ENCODE data around the gene TMC8.

TMC8 gene

GRCh38 chr17:78082988-78083387, 47.6 kb upstream of the TMC8 start:
- Histone ChIP-seq H2AFZ (ENCODE audit: low read length) (no peak overlapping the region), H3K4me1 (ENCODE audit: insufficient read depth, low read length, poor library complexity, severe bottlenecking) (no peaks in the 10 kb centered on the region), H3K9ac (ENCODE audit: low read depth, low read length, poor library complexity, severe bottlenecking) (no peak overlapping the region), H3K9me2 (replicated peaks; ENCODE audit: low read depth, low read length) (no peaks in the 10 kb centered on the region), H3K79me2 (ENCODE audit: insufficient read depth, low read length) (no peaks in the 10 kb centered on the region), H3F3A (ENCODE audit: low read depth) (no peaks in the 10 kb centered on the region), H3K36me3 (ENCODE audit: insufficient read depth, low read length) (peaks cover 91% of the 10 kb centered on the region), H3K9me3 (ENCODE audit: insufficient read depth, low read depth, low read length) (no peaks in the 10 kb centered on the region), H3K4me2 (ENCODE audit: low read depth, low read length, poor library complexity, severe bottlenecking) (no peak overlapping the region), H3K27me3 (ENCODE audit: insufficient read depth, low read length, poor library complexity, severe bottlenecking) (no peaks in the 10 kb centered on the region), H4K20me1 (ENCODE audit: insufficient read depth, low read length, poor library complexity, severe bottlenecking) (no peaks in the 10 kb centered on the region), H3K4me3 (ENCODE audit: low read length, poor library complexity, severe bottlenecking) (no peak overlapping the region)
- TF ChIP-seq EZH2phosphoT487 (IDR thresholded peaks at IDR 0.05; ENCODE audit: borderline replicate concordance): no peak
- TF ChIP-seq, protein P1, sequence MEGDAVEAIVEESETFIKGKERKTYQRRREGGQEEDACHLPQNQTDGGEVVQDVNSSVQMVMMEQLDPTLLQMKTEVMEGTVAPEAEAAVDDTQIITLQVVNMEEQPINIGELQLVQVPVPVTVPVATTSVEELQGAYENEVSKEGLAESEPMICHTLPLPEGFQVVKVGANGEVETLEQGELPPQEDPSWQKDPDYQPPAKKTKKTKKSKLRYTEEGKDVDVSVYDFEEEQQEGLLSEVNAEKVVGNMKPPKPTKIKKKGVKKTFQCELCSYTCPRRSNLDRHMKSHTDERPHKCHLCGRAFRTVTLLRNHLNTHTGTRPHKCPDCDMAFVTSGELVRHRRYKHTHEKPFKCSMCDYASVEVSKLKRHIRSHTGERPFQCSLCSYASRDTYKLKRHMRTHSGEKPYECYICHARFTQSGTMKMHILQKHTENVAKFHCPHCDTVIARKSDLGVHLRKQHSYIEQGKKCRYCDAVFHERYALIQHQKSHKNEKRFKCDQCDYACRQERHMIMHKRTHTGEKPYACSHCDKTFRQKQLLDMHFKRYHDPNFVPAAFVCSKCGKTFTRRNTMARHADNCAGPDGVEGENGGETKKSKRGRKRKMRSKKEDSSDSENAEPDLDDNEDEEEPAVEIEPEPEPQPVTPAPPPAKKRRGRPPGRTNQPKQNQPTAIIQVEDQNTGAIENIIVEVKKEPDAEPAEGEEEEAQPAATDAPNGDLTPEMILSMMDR (conservative IDR thresholded peaks at IDR 0.05; ENCODE audit: low read length): no peak

DNA sequence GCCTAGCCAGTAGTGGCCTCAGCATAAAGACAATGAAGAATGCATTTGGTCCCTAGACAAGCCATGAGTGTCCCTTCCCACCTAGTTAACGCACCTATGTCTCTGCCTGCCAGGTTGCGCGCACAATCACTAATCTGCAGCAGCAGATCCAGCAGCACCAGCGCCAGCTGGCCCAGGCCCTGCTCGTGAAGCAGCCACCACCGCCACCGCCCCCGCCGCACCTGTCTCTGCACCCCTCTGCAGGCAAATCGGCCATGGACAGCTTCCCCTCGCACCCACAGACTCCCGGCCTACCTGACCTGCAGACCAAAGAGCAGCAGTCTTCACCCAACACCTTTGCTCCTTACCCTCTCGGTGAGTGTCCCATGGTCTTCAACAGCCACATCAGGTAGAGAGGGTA, 43.8 kb upstream of the TMC8 start:
- H3K27me3 ChIP-seq (ENCODE audit: insufficient read depth, low read length, poor library complexity, severe bottlenecking): no peaks in the 10 kb centered on the region
- no peak overlapping the region for H3K9ac ChIP-seq (ENCODE audit: low read depth, low read length, poor library complexity, severe bottlenecking)
- peaks cover 88% of the 10 kb centered on the region for H3K36me3 ChIP-seq (ENCODE audit: insufficient read depth, low read length)

DNA sequence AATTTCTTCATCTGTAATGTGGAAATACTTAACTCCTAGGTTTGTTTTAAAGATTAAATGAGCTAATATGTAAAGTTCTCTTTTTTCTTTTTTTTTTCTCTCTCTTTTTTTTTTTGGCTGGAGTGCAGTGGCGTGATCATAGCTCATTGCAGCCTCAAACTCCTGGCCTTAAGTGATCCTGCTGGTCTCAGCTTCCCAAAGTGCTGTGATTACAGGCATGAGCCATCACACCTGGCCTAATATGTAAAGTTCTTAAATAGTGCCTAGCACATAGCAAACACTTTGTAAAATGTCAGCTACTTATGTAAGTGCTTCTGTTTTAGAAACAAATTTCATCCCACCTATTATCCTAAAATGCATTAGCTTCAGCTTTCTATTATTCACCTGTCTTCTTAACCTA, 42.0 kb upstream of the TMC8 start:
- TF ChIP-seq, protein P1 (conservative IDR thresholded peaks at IDR 0.05; ENCODE audit: low read length): no peak
- TF ChIP-seq EZH2phosphoT487 (IDR thresholded peaks at IDR 0.05; ENCODE audit: borderline replicate concordance): no peak
- H4K20me1 ChIP-seq (ENCODE audit: insufficient read depth, low read length, poor library complexity, severe bottlenecking): no peaks in the 10 kb centered on the region
- H3K9me2 ChIP-seq (replicated peaks; ENCODE audit: low read depth, low read length): no peaks in the 10 kb centered on the region
- peaks cover 88% of the 10 kb centered on the region for H3K36me3 ChIP-seq (ENCODE audit: insufficient read depth, low read length)
- no peaks in the 10 kb centered on the region for H3K9me3 ChIP-seq (ENCODE audit: insufficient read depth, low read depth, low read length)
- no peaks in the 10 kb centered on the region for H3F3A ChIP-seq (ENCODE audit: low read depth)
- no peak overlapping the region for H3K9ac ChIP-seq (ENCODE audit: low read depth, low read length, poor library complexity, severe bottlenecking)
- no peaks in the 10 kb centered on the region for H3K27me3 ChIP-seq (ENCODE audit: insufficient read depth, low read length, poor library complexity, severe bottlenecking)
- no peaks in the 10 kb centered on the region for H3K4me1 ChIP-seq (ENCODE audit: insufficient read depth, low read length, poor library complexity, severe bottlenecking)
- H3K4me2 ChIP-seq (ENCODE audit: low read depth, low read length, poor library complexity, severe bottlenecking): no peak overlapping the region
- H3K4me3 ChIP-seq (ENCODE audit: low read length, poor library complexity, severe bottlenecking): no peak overlapping the region
- H2AFZ ChIP-seq (ENCODE audit: low read length): no peak overlapping the region
- H3K79me2 ChIP-seq (ENCODE audit: insufficient read depth, low read length): no peaks in the 10 kb centered on the region

More for the DNA sequence above, 43.8 kb upstream of the TMC8 start:
- no peaks in the 10 kb centered on the region for H3K4me1 ChIP-seq (ENCODE audit: insufficient read depth, low read length, poor library complexity, severe bottlenecking)
- H2AFZ ChIP-seq (ENCODE audit: low read length): no peak overlapping the region
- H3F3A ChIP-seq (ENCODE audit: low read depth): no peaks in the 10 kb centered on the region
- no peaks in the 10 kb centered on the region for H3K9me3 ChIP-seq (ENCODE audit: insufficient read depth, low read depth, low read length)
- H3K79me2 ChIP-seq (ENCODE audit: insufficient read depth, low read length): no peaks in the 10 kb centered on the region
- TF ChIP-seq EZH2phosphoT487 (IDR thresholded peaks at IDR 0.05; ENCODE audit: borderline replicate concordance): no peak
- TF ChIP-seq, protein P1 (conservative IDR thresholded peaks at IDR 0.05; ENCODE audit: low read length): no peak
- H3K4me3 ChIP-seq (ENCODE audit: low read length, poor library complexity, severe bottlenecking): no peak overlapping the region
- H3K9me2 ChIP-seq (replicated peaks; ENCODE audit: low read depth, low read length): no peaks in the 10 kb centered on the region
- H3K4me2 ChIP-seq (ENCODE audit: low read depth, low read length, poor library complexity, severe bottlenecking): no peak overlapping the region
- H4K20me1 ChIP-seq (ENCODE audit: insufficient read depth, low read length, poor library complexity, severe bottlenecking): no peaks in the 10 kb centered on the region

Measured in Loucy (cell line).